Astrocyte (in vitro differentiated cells and primary cell): ENCODE results near the gene FCER1G. TPM values are rescaled to one million over a fixed set of nuclear protein-coding genes. Genes with fewer than 3 reads are reported as not detected.
"Not testable (repeated sequence)": the region's sequence is repeated elsewhere in the genome, so short reads cannot be mapped to it uniquely, and the experiment has no call there.

Experiments
- DNase-seq: peaks from one replicate; pipeline ENCODE4 v3.0.0-alpha.2; 2010; ENCODE audit warnings: low read depth
- FAIRE-seq: peaks from 2 replicates; lab custom pipeline; 2011; peaks lifted over from hg19 to GRCh38; lab: Jason Lieb, UNC
- H2AFZ ChIP-seq: 2 replicates; pipeline ENCODE4 v1.6.0; 2012; ENCODE audit warnings: low read depth, low read length, inconsistent platforms
- H3K27ac ChIP-seq: 2 replicates; pipeline ENCODE4 v1.5.1; 2011; ENCODE audit warnings: low read depth, low read length, inconsistent platforms
- H3K27me3 ChIP-seq: 2 replicates; pipeline ENCODE4 v1.6.0; 2011; ENCODE audit warnings: low read length, inconsistent platforms; ENCODE audit not compliant: insufficient read depth
- H3K36me3 ChIP-seq: 2 replicates; pipeline ENCODE4 v1.5.1; 2011; ENCODE audit warnings: low read length, inconsistent platforms; ENCODE audit not compliant: insufficient read depth
- H3K4me1 ChIP-seq: 2 replicates; pipeline ENCODE4 v1.5.1; 2011; ENCODE audit warnings: low read length, inconsistent platforms; ENCODE audit not compliant: insufficient read depth
- H3K4me2 ChIP-seq: 2 replicates; pipeline ENCODE4 v1.6.0; 2012; ENCODE audit warnings: low read length, inconsistent platforms
- H3K4me3 ChIP-seq: 2 replicates; pipeline ENCODE4 v1.5.1; 2011; ENCODE audit warnings: low read depth, mild to moderate bottlenecking, low read length, inconsistent platforms; ENCODE audit not compliant: insufficient read depth
- H3K79me2 ChIP-seq: 2 replicates; pipeline ENCODE4 v1.6.0; 2012; ENCODE audit warnings: mild to moderate bottlenecking, low read length, inconsistent platforms; ENCODE audit not compliant: insufficient read depth
- H3K9ac ChIP-seq: 2 replicates; pipeline ENCODE4 v1.6.0; 2012; ENCODE audit warnings: mild to moderate bottlenecking, low read length, inconsistent platforms
- H3K9me3 ChIP-seq: 2 replicates; pipeline ENCODE4 v1.5.1; 2012; ENCODE audit warnings: low read depth, mild to moderate bottlenecking, low read length, inconsistent platforms; ENCODE audit not compliant: insufficient read depth
- H4K20me1 ChIP-seq: 2 replicates; pipeline ENCODE4 v1.6.0; 2012; ENCODE audit warnings: low read length, inconsistent platforms; ENCODE audit not compliant: insufficient read depth
- H3K27ac Mint-ChIP-seq: one replicate; pipeline ENCODE4 v1.8.0; 2021; ENCODE audit warnings: mild to moderate bottlenecking, mixed read lengths; ENCODE audit not compliant: unreplicated experiment
- H3K27me3 Mint-ChIP-seq: one replicate; pipeline ENCODE4 v1.8.0; 2021; ENCODE audit warnings: low read depth, mixed read lengths; ENCODE audit not compliant: unreplicated experiment
- H3K36me3 Mint-ChIP-seq: one replicate; pipeline ENCODE4 v1.8.0; 2021; ENCODE audit warnings: low read depth, mixed read lengths; ENCODE audit not compliant: unreplicated experiment
- H3K4me1 Mint-ChIP-seq: one replicate; pipeline ENCODE4 v1.8.0; 2021; ENCODE audit warnings: low read depth, mixed read lengths; ENCODE audit not compliant: unreplicated experiment
- H3K4me3 Mint-ChIP-seq: one replicate; pipeline ENCODE4 v1.8.0; 2021; ENCODE audit warnings: mild to moderate bottlenecking, moderate library complexity, mixed read lengths; ENCODE audit not compliant: unreplicated experiment
- H3K9me3 Mint-ChIP-seq: one replicate; pipeline ENCODE4 v1.8.0; 2021; ENCODE audit warnings: mild to moderate bottlenecking, mixed read lengths; ENCODE audit not compliant: unreplicated experiment
- EZH2 ChIP-seq: IDR thresholded peaks from 2 replicates; pipeline ENCODE4 v1.6.1; 2012; ENCODE audit warnings: mild to moderate bottlenecking, low read length, inconsistent platforms; ENCODE audit not compliant: insufficient read depth
- total RNA-seq: library from RNA; stranded (reverse); gene quantifications from 2 replicates; pipeline ENCODE4 v1.2.1, GENCODE V29; 2021
- TF ChIP-seq, protein P1 (sequence below): IDR thresholded peaks from 2 replicates; pipeline ENCODE4 v1.5.1; 2011; ENCODE audit warnings: low read depth, mild to moderate bottlenecking, inconsistent platforms, low read length, moderate library complexity; ENCODE audit not compliant: insufficient read depth

The FCER1G gene
- total RNA-seq, 1 donor from 2014 or later: 0.68 TPM

DNA sequence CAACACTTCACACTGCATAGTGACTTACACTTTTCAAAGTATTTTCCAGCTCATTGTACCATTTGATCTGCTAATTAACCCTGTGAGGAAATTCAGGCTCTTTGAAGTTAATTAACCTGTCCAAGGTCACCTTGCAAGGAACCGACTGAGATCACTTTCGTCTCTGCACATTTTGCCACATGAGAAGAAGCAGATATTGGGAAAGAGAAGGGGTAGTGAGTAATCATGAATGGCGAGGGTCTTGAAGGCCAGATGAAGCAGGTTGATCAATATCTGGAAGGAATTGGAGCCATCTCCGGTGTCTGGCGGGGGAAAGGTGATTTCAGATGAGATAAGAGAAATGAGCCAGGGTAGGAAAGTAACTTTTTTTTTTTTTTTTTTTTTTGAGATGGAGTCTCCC, 4.9 kb downstream of the FCER1G start:
- Histone ChIP-seq H3K9me3 (no peaks in the 10 kb centered on the region), H3K4me1 (peaks cover 14% of the 10 kb centered on the region), H3K27me3 (no peaks in the 10 kb centered on the region), H3K36me3 (peaks cover 3% of the 10 kb centered on the region), H3K9ac (no peak overlapping the region), H3K79me2 (no peaks in the 10 kb centered on the region), H3K4me3 (no peak overlapping the region), H4K20me1 (no peaks in the 10 kb centered on the region), H2AFZ (no peak overlapping the region), H3K4me2 (no peak overlapping the region), H3K27ac (no peak overlapping the region)
- H3K36me3 Mint-ChIP-seq: peaks cover 3% of the 10 kb centered on the region
- no peak for TF ChIP-seq EZH2
- TF ChIP-seq, protein P1, sequence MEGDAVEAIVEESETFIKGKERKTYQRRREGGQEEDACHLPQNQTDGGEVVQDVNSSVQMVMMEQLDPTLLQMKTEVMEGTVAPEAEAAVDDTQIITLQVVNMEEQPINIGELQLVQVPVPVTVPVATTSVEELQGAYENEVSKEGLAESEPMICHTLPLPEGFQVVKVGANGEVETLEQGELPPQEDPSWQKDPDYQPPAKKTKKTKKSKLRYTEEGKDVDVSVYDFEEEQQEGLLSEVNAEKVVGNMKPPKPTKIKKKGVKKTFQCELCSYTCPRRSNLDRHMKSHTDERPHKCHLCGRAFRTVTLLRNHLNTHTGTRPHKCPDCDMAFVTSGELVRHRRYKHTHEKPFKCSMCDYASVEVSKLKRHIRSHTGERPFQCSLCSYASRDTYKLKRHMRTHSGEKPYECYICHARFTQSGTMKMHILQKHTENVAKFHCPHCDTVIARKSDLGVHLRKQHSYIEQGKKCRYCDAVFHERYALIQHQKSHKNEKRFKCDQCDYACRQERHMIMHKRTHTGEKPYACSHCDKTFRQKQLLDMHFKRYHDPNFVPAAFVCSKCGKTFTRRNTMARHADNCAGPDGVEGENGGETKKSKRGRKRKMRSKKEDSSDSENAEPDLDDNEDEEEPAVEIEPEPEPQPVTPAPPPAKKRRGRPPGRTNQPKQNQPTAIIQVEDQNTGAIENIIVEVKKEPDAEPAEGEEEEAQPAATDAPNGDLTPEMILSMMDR: no peak
- H3K4me1 Mint-ChIP-seq: peaks cover 15% of the 10 kb centered on the region
- peaks cover 11% of the 10 kb centered on the region for H3K27me3 Mint-ChIP-seq
- no peaks in the 10 kb centered on the region for H3K9me3 Mint-ChIP-seq
- DNase-seq (no peak), FAIRE-seq (no peak)
- no peak overlapping the region for H3K4me3 Mint-ChIP-seq
- H3K27ac Mint-ChIP-seq: no peak overlapping the region

DNA sequence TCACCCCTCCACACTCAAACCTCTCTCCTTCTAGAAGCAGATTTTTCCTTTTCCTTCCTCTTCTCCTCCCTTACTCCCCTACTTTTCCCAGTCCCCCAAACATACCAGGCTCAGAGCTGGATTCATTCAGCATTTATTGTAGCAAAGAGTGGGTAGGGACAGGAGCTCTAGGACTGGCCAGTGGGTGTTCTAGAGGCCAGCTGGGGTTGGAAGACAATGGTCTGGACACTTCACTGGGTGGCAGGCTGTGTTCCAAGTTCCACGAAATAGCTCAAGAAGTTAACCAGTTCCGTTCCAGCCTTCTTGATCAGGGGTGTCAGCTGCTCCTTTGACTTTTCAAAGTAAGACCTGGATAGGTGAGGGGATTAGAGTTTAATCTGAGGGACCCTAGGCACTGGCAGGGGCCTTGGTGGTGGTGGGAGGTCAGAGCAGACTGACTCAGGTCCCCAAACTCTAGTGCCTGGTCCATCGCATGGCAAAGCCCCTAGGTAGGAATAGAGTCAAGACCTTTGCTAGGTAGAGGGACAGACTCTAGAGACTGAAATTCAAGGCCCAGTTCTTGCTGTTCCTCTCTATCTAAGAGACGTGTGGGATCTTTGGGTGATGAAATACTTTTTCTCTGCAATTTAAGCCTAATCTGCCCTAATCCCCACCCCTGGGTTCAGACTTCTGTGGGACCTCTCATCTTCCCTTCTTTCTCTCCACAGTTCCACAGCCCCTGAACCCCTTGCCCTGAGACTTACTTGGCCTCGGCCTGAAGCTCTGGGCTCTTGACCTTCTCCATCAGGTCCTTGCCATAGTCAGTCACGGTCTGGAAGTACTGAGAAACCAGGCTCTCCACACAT, 7.3 kb downstream of the FCER1G start:
- Histone ChIP-seq H2AFZ (no peak overlapping the region), H3K27ac (no peak overlapping the region), H3K79me2 (peaks cover 8% of the 10 kb centered on the region), H3K9me3 (no peaks in the 10 kb centered on the region), H3K9ac (no peak overlapping the region), H3K27me3 (no peaks in the 10 kb centered on the region), H3K4me3 (no peak overlapping the region), H3K4me1 (peaks cover 17% of the 10 kb centered on the region), H4K20me1 (no peaks in the 10 kb centered on the region), H3K4me2 (no peak overlapping the region), H3K36me3 (no peaks in the 10 kb centered on the region)
- Mint-ChIP-seq H3K27ac (no peak overlapping the region), H3K4me3 (no peak overlapping the region), H3K36me3 (no peaks in the 10 kb centered on the region), H3K4me1 (peaks cover 19% of the 10 kb centered on the region), H3K9me3 (no peaks in the 10 kb centered on the region), H3K27me3 (peaks cover 11% of the 10 kb centered on the region)
- TF ChIP-seq EZH2: no peak
- FAIRE-seq: no peak
- no peak for DNase-seq

DNA sequence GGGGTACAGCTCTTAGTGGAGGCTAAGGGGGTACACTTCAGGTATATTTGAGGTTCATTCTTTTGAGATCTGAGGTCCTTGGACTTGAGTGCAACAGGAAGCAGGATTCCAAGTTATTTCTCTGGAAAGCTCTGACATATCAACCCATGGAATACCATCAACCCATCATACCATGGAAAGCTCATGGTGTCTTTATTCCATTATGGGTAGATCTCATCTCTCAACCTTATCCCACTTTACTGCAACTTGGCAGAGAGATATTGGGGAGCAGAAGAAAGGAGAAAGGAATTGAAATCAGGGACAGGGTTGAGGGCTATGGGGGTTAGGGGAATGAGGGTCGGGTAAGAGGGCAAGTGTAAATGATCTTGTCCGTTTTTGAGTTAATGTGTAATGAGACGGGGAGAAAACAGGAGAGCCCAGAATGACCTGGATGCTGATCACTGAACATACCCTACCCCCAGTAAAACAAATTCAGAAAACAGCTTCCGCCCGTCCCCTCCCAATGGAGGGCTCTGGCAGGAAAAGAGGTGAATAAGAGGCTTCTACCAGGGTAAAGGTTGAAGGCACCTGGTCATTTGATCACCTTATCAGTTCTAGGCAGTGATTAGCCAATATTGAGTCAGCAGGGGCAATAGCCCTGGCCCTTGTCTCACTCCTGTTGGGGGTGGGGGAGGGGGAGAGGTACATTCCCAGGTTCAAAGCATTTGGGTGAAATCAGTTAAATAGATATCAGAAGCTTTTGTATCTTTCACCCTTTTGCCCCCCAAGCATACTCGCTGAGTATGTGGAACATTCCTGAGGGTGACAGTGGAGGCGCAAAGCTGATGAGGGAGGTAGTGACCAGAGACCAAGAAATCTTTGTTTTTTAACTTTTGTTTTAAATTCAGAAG, 9.0 kb downstream of the FCER1G start:
- Mint-ChIP-seq H3K36me3 (peaks cover 8% of the 10 kb centered on the region), H3K9me3 (no peaks in the 10 kb centered on the region), H3K27me3 (peaks cover 11% of the 10 kb centered on the region), H3K4me3 (no peak overlapping the region), H3K27ac (no peak overlapping the region), H3K4me1 (peaks cover 15% of the 10 kb centered on the region)
- TF ChIP-seq, protein P1: no peak
- no peak for TF ChIP-seq EZH2
- Histone ChIP-seq H3K79me2 (peaks cover 8% of the 10 kb centered on the region), H3K4me3 (no peak overlapping the region), H4K20me1 (no peaks in the 10 kb centered on the region), H3K4me2 (no peak overlapping the region), H3K4me1 (peaks cover 11% of the 10 kb centered on the region), H2AFZ (no peak overlapping the region), H3K9me3 (no peaks in the 10 kb centered on the region), H3K27ac (no peak overlapping the region), H3K27me3 (no peaks in the 10 kb centered on the region), H3K9ac (no peak overlapping the region), H3K36me3 (peaks cover 8% of the 10 kb centered on the region)
- DNase-seq (no peak), FAIRE-seq (no peak)

DNA sequence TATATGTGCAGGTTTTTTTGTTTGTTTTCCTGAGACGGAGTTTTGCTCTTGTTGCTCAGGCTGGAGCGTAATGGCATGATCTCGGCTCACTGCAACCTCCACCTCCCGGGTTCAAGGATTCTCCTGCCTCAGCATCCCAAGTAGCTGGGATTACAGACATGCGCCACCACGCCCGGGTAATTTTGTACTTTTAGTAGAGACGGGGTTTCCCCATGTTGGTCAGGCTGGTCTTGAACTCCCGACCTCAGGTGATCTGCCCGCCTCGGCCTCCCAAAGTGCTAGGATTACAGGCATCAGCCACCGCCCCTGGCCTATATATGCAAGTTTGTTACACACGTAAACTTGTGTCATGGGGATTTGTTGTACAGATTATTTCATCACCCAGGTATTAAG, 9.6 kb downstream of the FCER1G start:
- not testable (repeated sequence) for H3K9me3 Mint-ChIP-seq, H3K4me3 Mint-ChIP-seq, H3K79me2 ChIP-seq, H3K9me3 ChIP-seq, H3K27ac Mint-ChIP-seq, DNase-seq, H3K4me2 ChIP-seq, H3K36me3 ChIP-seq, H3K27me3 ChIP-seq, H3K36me3 Mint-ChIP-seq, H2AFZ ChIP-seq, H3K4me3 ChIP-seq, H3K9ac ChIP-seq, H3K27ac ChIP-seq, FAIRE-seq, H4K20me1 ChIP-seq
- Mint-ChIP-seq H3K27me3 (peaks cover 11% of the 10 kb centered on the region), H3K4me1 (peaks cover 15% of the 10 kb centered on the region)
- peaks cover 11% of the 10 kb centered on the region for H3K4me1 ChIP-seq
